ENCODE results near the gene SLC3A2.
"Not testable (repeated sequence)": the region's sequence is repeated elsewhere in the genome, so short reads cannot be mapped to it uniquely, and the experiment has no call there.

Gene SLC3A2

GRCh38 chr11:62931499-62932278, 51.0 kb downstream of the SLC3A2 start:
- DNase-seq (ENCODE audit: low read depth), result no peak

- no peak for DNase-seq (ENCODE audit: low read depth)
These were observed 52.6 kb downstream of the SLC3A2 start for GRCh38 chr11:62933285-62933684.

- no peak for DNase-seq (ENCODE audit: low read depth)
These were observed 53.2 kb downstream of the SLC3A2 start for GRCh38 chr11:62933750-62934495.

GRCh38 chr11:62934496-62934785, 53.7 kb downstream of the SLC3A2 start:
- no peak for DNase-seq (ENCODE audit: low read depth)

GRCh38 chr11:62937528-62937927, 56.8 kb downstream of the SLC3A2 start:
- not testable (repeated sequence) for DNase-seq (ENCODE audit: low read depth)
